ENCODE results near the gene GLI2. TPM values are rescaled to one million over a fixed set of nuclear protein-coding genes. Genes with fewer than 3 reads are reported as not detected.

GLI2 gene
- polyA plus RNA-seq, 1 experiment: 8.1 TPM

DNA sequence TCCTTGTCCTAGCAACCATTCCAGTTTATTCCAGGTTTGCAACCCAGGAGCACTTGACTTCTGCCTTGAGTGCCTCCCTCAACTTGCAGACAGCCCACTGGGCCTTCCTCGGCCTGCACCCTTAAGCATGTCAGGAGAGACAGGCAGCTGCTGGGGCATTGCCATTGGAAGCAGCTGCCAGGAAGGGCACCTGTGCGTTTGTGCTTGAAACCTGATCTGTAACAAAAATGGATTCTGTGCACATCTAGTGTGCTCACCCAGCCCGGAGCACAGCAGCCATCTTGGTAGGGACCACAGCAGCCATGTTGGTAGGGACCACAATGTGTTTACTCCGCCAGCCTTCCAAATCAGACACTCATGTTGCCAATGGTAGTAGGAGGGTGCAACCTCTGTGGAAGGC is 44.3 kb upstream of the GLI2 start:
- ChIA-PET CTCF (interaction anchor here (0.8 to 23.9 kb wide), 4 partner anchors 11 to 390 kb away, joined by 3 to 446 read pairs (median 47); no protein-coding TSS in a partner anchor), POLR2A (no interaction called here)
- TF ChIP-seq, protein P1, sequence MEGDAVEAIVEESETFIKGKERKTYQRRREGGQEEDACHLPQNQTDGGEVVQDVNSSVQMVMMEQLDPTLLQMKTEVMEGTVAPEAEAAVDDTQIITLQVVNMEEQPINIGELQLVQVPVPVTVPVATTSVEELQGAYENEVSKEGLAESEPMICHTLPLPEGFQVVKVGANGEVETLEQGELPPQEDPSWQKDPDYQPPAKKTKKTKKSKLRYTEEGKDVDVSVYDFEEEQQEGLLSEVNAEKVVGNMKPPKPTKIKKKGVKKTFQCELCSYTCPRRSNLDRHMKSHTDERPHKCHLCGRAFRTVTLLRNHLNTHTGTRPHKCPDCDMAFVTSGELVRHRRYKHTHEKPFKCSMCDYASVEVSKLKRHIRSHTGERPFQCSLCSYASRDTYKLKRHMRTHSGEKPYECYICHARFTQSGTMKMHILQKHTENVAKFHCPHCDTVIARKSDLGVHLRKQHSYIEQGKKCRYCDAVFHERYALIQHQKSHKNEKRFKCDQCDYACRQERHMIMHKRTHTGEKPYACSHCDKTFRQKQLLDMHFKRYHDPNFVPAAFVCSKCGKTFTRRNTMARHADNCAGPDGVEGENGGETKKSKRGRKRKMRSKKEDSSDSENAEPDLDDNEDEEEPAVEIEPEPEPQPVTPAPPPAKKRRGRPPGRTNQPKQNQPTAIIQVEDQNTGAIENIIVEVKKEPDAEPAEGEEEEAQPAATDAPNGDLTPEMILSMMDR (IDR thresholded peaks at IDR 0.05; ENCODE audit: insufficient read depth, low read depth, low read length): no peak
- Histone ChIP-seq H3K36me3 (ENCODE audit: control insufficient read depth, insufficient read depth, low read length) (no peaks in the 10 kb centered on the region), H3K27me3 (ENCODE audit: control insufficient read depth, insufficient read depth, low read length) (peaks cover 4% of the 10 kb centered on the region; the same call in 1 of the 2 replicates), H3K4me3 (ENCODE audit: low read depth, low read length) (no peak overlapping the region)
- no peak for DNase-seq (ENCODE audit: low read depth)

DNA sequence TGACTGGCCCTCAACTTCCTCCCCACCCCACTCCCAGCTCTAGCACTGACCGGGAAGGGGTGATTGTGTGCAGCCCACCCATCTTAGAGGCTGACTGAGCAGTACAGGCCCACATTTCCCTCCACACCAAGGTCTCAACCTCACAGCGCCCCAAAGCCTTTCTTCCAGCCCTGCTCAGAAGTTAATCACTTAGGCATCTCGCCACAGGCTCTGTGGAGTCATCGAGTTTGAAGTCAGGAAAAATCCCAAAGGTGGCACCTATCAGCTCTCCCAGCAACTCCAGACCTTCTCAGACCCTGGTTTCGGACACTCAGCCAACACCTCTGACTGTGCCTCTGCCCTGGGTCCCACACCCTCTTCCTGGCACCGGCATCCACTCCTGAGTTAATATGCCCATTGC is 43.0 kb upstream of the GLI2 start:
- ChIA-PET CTCF (interaction anchor here (0.6 to 23.9 kb wide), 5 partner anchors 12 to 1334 kb away, joined by 3 to 446 read pairs (median 3); partner anchors contain the start of gene GLI2), POLR2A (no interaction called here)
- Histone ChIP-seq H3K4me3 (ENCODE audit: low read depth, low read length) (no peak overlapping the region), H3K36me3 (ENCODE audit: control insufficient read depth, insufficient read depth, low read length) (no peaks in the 10 kb centered on the region), H3K27me3 (ENCODE audit: control insufficient read depth, insufficient read depth, low read length) (peaks cover 4% of the 10 kb centered on the region; the same call in 1 of the 2 replicates)
- DNase-seq (ENCODE audit: low read depth): no peak
- TF ChIP-seq, protein P1 (IDR thresholded peaks at IDR 0.05; ENCODE audit: insufficient read depth, low read depth, low read length): no peak

DNA sequence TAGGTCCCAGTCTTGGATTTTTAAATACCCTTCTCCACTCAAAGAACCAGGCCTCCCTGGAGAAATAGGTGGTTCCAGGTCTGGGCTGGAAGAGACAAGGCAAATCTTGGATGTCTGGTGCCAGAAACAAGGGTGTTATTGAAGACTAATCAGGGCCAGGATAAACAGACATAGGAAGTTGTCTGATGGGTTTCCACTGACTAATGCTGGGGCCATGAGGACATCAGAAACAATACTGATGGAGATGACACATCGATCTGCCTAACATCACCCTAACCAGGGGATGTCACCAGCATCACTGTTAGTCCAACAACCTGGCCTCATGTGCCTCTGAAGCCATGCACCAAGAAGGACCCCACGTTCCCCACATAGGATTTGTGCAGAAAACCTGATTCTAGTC is 42.5 kb upstream of the GLI2 start:
- TF ChIP-seq, protein P1 (IDR thresholded peaks at IDR 0.05; ENCODE audit: insufficient read depth, low read depth, low read length): no peak
- DNase-seq (ENCODE audit: low read depth): no peak
- POLR2A ChIA-PET: no interaction called here
- H3K27me3 ChIP-seq (ENCODE audit: control insufficient read depth, insufficient read depth, low read length): peaks cover 4% of the 10 kb centered on the region; the same call in 1 of the 2 replicates
- H3K36me3 ChIP-seq (ENCODE audit: control insufficient read depth, insufficient read depth, low read length): no peaks in the 10 kb centered on the region
- H3K4me3 ChIP-seq (ENCODE audit: low read depth, low read length): no peak overlapping the region
- CTCF ChIA-PET: interaction anchor here (0.6 to 23.9 kb wide), 3 partner anchors 378 to 1334 kb away, joined by 3 to 446 read pairs (median 91); no protein-coding TSS in a partner anchor

DNA sequence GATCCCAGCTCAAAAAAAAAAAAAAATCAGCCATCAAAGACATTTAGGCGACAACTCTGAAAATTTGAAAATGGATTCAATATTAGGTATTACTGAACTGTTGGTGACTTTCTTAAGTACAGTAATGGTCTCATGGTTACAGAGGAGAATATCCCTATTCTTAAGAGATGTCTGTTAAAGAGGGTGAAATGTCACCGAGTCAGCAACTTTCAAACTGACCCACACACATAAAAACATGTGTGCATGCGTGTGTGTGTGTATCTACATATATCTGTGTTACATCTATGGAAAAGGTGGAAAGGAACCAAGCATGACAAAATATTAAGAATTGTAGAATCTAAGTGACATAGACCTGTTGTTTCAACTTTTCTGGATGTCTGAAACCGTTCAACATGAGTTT is 41.6 kb upstream of the GLI2 start:
- TF ChIP-seq, protein P1 (IDR thresholded peaks at IDR 0.05; ENCODE audit: insufficient read depth, low read depth, low read length): no peak
- Histone ChIP-seq H3K36me3 (ENCODE audit: control insufficient read depth, insufficient read depth, low read length) (no peaks in the 10 kb centered on the region), H3K4me3 (ENCODE audit: low read depth, low read length) (no peak overlapping the region), H3K27me3 (ENCODE audit: control insufficient read depth, insufficient read depth, low read length) (peaks cover 4% of the 10 kb centered on the region; the same call in 1 of the 2 replicates)
- ChIA-PET POLR2A (no interaction called here), CTCF (interaction anchor here (0.5 to 23.9 kb wide), 4 partner anchors 10 to 387 kb away, joined by 3 to 446 read pairs (median 47); no protein-coding TSS in a partner anchor)
- DNase-seq (ENCODE audit: low read depth): no peak

DNA sequence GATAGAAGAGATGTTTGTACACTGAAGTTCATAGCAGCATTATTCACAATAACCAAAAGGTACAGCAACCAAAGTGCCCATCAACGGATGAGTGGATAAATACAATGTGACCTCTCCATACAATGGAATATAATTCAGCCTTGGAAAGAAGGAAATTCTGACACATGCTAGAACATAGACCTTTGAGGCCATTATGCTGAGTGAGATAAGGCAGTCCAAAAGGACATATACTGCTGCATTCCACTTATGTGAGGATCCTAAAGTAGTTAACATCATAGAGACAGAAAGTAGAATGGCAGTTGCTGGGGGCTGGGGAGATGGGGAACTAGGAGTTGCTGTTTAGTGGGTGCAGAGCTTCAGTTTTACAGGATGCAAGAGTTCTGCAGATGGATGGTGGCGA is 38.2 kb upstream of the GLI2 start:
- TF ChIP-seq, protein P1 (IDR thresholded peaks at IDR 0.05; ENCODE audit: insufficient read depth, low read depth, low read length): no peak
- CTCF ChIA-PET: interaction anchor here (1.3 to 23.9 kb wide), 4 partner anchors 15 to 384 kb away, joined by 3 to 446 read pairs (median 64); partner anchors contain the start of gene GLI2
- no peak for DNase-seq (ENCODE audit: low read depth)
- POLR2A ChIA-PET: no interaction called here
- Histone ChIP-seq H3K4me3 (ENCODE audit: low read depth, low read length) (no peak overlapping the region), H3K36me3 (ENCODE audit: control insufficient read depth, insufficient read depth, low read length) (no peaks in the 10 kb centered on the region), H3K27me3 (ENCODE audit: control insufficient read depth, insufficient read depth, low read length) (peaks cover 2% of the 10 kb centered on the region; the same call in 1 of the 2 replicates)

Data from BJ (cell line).